Measurements from ENCODE around the gene ANO9.

ANO9 gene

DNA sequence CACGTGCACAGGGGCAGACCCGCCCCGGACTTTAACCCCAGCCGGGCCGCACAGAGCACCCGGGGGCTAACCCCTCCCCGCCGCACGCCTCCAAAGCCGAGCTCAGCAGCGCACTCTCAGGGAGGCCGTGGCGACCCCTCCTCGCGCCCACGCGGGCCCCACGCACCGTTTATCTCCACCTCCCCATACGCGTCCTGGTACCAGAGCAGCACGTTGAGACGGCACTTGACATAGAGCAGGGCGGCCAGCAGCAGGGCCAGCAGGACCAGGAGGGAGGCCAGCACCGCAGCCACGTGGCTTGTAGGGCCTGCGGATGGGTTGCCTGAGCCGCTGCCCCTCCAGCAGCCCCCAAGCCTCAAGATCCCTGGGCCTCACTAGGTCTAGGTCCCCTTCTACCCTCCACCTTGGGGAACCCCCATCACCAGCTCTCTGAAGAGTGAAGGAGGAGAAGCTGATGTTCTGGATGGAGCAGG, 34.1 kb downstream of the ANO9 start:
- H3K4me3 ChIP-seq (ENCODE audit: insufficient read depth in 1 of 2, low read depth in 1 of 2, low read length in 2 of 2), result no peak overlapping the region
- H3K27me3 ChIP-seq (ENCODE audit: control insufficient read depth in 1 of 2, insufficient read depth in 1 of 2, low read length in 2 of 2), result peaks cover 0 to 7% of the 10 kb centered on the region in 2 experiments
- H3K14ac ChIP-seq (ENCODE audit: low read length in 2 of 2), result peak overlapping the region in 1 of 2 experiments; percentile 83

DNA sequence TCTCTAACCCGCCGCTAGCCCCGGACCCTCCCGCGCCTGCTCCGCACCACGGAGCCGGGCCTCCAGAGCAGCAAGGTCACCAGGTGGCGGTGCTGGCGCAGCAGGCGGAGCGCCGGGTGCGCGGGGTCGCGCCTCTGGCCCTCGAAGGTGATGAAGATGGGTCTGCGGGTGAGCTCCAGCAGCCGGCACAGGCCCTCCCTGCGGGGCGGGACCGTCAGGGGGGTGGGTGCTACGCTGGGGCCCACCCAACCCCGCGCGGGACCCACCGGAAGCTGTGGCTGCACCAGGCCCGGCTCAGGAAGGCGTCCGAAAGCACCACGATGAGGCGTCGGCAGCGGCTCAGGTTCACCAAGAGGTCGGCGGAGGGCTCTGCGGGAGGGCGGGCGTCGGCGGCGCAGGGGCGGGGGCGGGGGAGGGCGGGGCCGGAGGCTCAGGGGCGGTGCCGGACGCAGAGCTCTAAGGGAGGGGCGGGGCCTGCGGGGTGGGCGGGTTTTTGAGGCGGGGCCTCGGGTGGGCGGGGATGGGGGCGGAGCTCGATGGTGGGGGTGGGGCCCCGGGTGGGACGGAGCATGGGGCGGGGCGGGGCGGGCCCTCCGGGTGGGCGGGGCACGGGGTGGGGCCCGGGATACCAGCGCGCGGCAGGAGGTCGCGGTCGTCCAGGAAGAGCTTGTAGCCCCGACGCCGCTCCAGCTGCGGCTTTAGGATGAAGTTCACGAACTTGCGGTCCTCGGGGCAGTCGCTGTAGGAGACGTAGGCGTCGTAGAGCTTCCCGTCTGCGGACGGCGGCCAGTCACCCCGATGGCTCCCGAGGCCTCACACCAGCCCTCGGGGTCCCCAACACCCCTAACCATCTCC, 34.8 kb downstream of the ANO9 start:
- peak overlapping the region; percentile 86 for H4K8ac ChIP-seq (ENCODE audit: low read length)
- peak overlapping the region; percentile 88 to 94 for H3K18ac ChIP-seq (ENCODE audit: low read depth in 1 of 2, low read length in 2 of 2)
- no peaks in the 10 kb centered on the region for H3K9me3 ChIP-seq (ENCODE audit: control insufficient read depth, low read length)
- peak overlapping the region in 1 of 2 experiments; percentile 90 for H2BK12ac ChIP-seq (ENCODE audit: low read length in 2 of 2)
- peak; percentile 72 for DNase-seq
- H2BK15ac ChIP-seq (ENCODE audit: low read depth, poor library complexity, severe bottlenecking), result peak overlapping the region; percentile 93
- H2BK120ac ChIP-seq (ENCODE audit: low read depth, low read length), result peak overlapping the region; percentile 43
- H3K14ac ChIP-seq (ENCODE audit: low read length in 2 of 2), result peak overlapping the region in 1 of 2 experiments; percentile 84
- no peak overlapping the region for H3K27ac ChIP-seq (ENCODE audit: low read length, poor library complexity, severe bottlenecking)
- H3K4me3 ChIP-seq (ENCODE audit: insufficient read depth in 1 of 2, low read depth in 1 of 2, low read length in 2 of 2), result peak overlapping the region; percentile 67 to 82
- H3K23ac ChIP-seq (ENCODE audit: low read length in 2 of 2), result no peak overlapping the region
- peak overlapping the region; percentile 87 for H3K4me2 ChIP-seq (ENCODE audit: low read length, poor library complexity, severe bottlenecking)
- peak overlapping the region; percentile 72 for H3K9ac ChIP-seq (ENCODE audit: low read length)
- H4K91ac ChIP-seq (ENCODE audit: low read length), result peak overlapping the region; percentile 86
- H2AK5ac ChIP-seq (ENCODE audit: low read length, severe bottlenecking), result peak overlapping the region; percentile 78
- H2BK5ac ChIP-seq (ENCODE audit: low read depth, low read length, poor library complexity, severe bottlenecking), result no peak overlapping the region
- peak overlapping the region; percentile 70 to 79 for H3K4ac ChIP-seq (ENCODE audit: low read depth in 1 of 2, low read length in 2 of 2)
- H2AFZ ChIP-seq (ENCODE audit: low read depth, low read length), result peak overlapping the region; percentile 83
- H3K79me1 ChIP-seq (replicated peaks; ENCODE audit: low read length, poor library complexity, severe bottlenecking), result peaks cover 4% of the 10 kb centered on the region
- whole genome bisulfite sequencing, result 16% methylated on average over 37 of the region's 91 CpGs
- H3K4me1 ChIP-seq (ENCODE audit: control insufficient read depth, insufficient read depth, low read depth, low read length), result peaks cover 49% of the 10 kb centered on the region
- peaks cover 0 to 7% of the 10 kb centered on the region in 2 experiments for H3K27me3 ChIP-seq (ENCODE audit: control insufficient read depth in 1 of 2, insufficient read depth in 1 of 2, low read length in 2 of 2)
- H3K36me3 ChIP-seq (ENCODE audit: control insufficient read depth in 1 of 2, insufficient read depth in 2 of 2, low read depth in 1 of 2, low read length in 2 of 2), result peaks cover 0 to 31% of the 10 kb centered on the region in 2 experiments

More for the DNA sequence above, 34.1 kb downstream of the ANO9 start:
- Histone ChIP-seq H3K23ac (ENCODE audit: low read length in 2 of 2) (no peak overlapping the region), H2BK15ac (ENCODE audit: low read depth, poor library complexity, severe bottlenecking) (peak overlapping the region; percentile 53), H3K4me2 (ENCODE audit: low read length, poor library complexity, severe bottlenecking) (no peak overlapping the region), H3K4ac (ENCODE audit: low read depth in 1 of 2, low read length in 2 of 2) (peak overlapping the region in 1 of 2 experiments; percentile 79), H3K4me1 (ENCODE audit: control insufficient read depth, insufficient read depth, low read depth, low read length) (peaks cover 50% of the 10 kb centered on the region), H3K36me3 (ENCODE audit: control insufficient read depth in 1 of 2, insufficient read depth in 2 of 2, low read depth in 1 of 2, low read length in 2 of 2) (peaks cover 0 to 31% of the 10 kb centered on the region in 2 experiments), H3K9ac (ENCODE audit: low read length) (no peak overlapping the region), H3K27ac (ENCODE audit: low read length, poor library complexity, severe bottlenecking) (no peak overlapping the region), H2BK5ac (ENCODE audit: low read depth, low read length, poor library complexity, severe bottlenecking) (no peak overlapping the region), H2BK120ac (ENCODE audit: low read depth, low read length) (peak overlapping the region; percentile 27), H4K91ac (ENCODE audit: low read length) (peak overlapping the region; percentile 1), H2AFZ (ENCODE audit: low read depth, low read length) (peak overlapping the region; percentile 18), H3K79me1 (replicated peaks; ENCODE audit: low read length, poor library complexity, severe bottlenecking) (peaks cover 4% of the 10 kb centered on the region), H3K18ac (ENCODE audit: low read depth in 1 of 2, low read length in 2 of 2) (peak overlapping the region; percentile 76 to 79), H2AK5ac (ENCODE audit: low read length, severe bottlenecking) (peak overlapping the region; percentile 10), H3K9me3 (ENCODE audit: control insufficient read depth, low read length) (no peaks in the 10 kb centered on the region), H4K8ac (ENCODE audit: low read length) (no peak overlapping the region), H2BK12ac (ENCODE audit: low read length in 2 of 2) (peak overlapping the region in 1 of 2 experiments; percentile 90)
- no peak for DNase-seq
- 78% methylated on average over 24 of the region's 28 CpGs for WGBS

- H4K91ac ChIP-seq (ENCODE audit: low read length), result peak overlapping the region; percentile 86
- WGBS, result 86% methylated on average over 47 of the region's 47 CpGs
- H2AFZ ChIP-seq (ENCODE audit: low read depth, low read length), result peak overlapping the region; percentile 83
- H4K8ac ChIP-seq (ENCODE audit: low read length), result peak overlapping the region; percentile 86
- H3K9me3 ChIP-seq (ENCODE audit: control insufficient read depth, low read length), result no peaks in the 10 kb centered on the region
- H3K4ac ChIP-seq (ENCODE audit: low read depth in 1 of 2, low read length in 2 of 2), result peak overlapping the region; percentile 70 to 75
- no peak overlapping the region for H2BK120ac ChIP-seq (ENCODE audit: low read depth, low read length)
- peak overlapping the region; percentile 67 to 82 for H3K4me3 ChIP-seq (ENCODE audit: insufficient read depth in 1 of 2, low read depth in 1 of 2, low read length in 2 of 2)
- peak overlapping the region; percentile 93 for H2BK15ac ChIP-seq (ENCODE audit: low read depth, poor library complexity, severe bottlenecking)
- H3K18ac ChIP-seq (ENCODE audit: low read depth in 1 of 2, low read length in 2 of 2), result peak overlapping the region; percentile 88 to 94
- H3K23ac ChIP-seq (ENCODE audit: low read length in 2 of 2), result no peak overlapping the region
- H3K79me1 ChIP-seq (replicated peaks; ENCODE audit: low read length, poor library complexity, severe bottlenecking), result peaks cover 4% of the 10 kb centered on the region
- H2BK5ac ChIP-seq (ENCODE audit: low read depth, low read length, poor library complexity, severe bottlenecking), result no peak overlapping the region
- peaks cover 0 to 31% of the 10 kb centered on the region in 2 experiments for H3K36me3 ChIP-seq (ENCODE audit: control insufficient read depth in 1 of 2, insufficient read depth in 2 of 2, low read depth in 1 of 2, low read length in 2 of 2)
- peak overlapping the region; percentile 72 for H3K9ac ChIP-seq (ENCODE audit: low read length)
- H3K14ac ChIP-seq (ENCODE audit: low read length in 2 of 2), result peak overlapping the region in 1 of 2 experiments; percentile 84
- no peak overlapping the region for H3K27ac ChIP-seq (ENCODE audit: low read length, poor library complexity, severe bottlenecking)
- H3K4me2 ChIP-seq (ENCODE audit: low read length, poor library complexity, severe bottlenecking), result peak overlapping the region; percentile 87
- DNase-seq, result no peak
- H3K4me1 ChIP-seq (ENCODE audit: control insufficient read depth, insufficient read depth, low read depth, low read length), result peaks cover 47% of the 10 kb centered on the region
- H2AK5ac ChIP-seq (ENCODE audit: low read length, severe bottlenecking), result peak overlapping the region; percentile 78
- peak overlapping the region; percentile 18 to 25 for H2BK12ac ChIP-seq (ENCODE audit: low read length in 2 of 2)
- peaks cover 0 to 7% of the 10 kb centered on the region in 2 experiments for H3K27me3 ChIP-seq (ENCODE audit: control insufficient read depth in 1 of 2, insufficient read depth in 1 of 2, low read length in 2 of 2)
These were observed 35.6 kb downstream of the ANO9 start for GRCh38 chr11:405954-406795.

Data from mesenchymal stem cell (in vitro differentiated cells and primary cell).